Prostate gland (tissue), 2 donors: Measurements from ENCODE around the gene CD151.

Experiments used
- CTCF ChIP-seq, 4 experiments: fragments of 200-600 bp in 2 of 4; fragments of 450-650 bp in 2 of 4; sonication (generic) in 2 of 4; IDR thresholded peaks; 1 replicate in 3 of 4; 2 replicates in 1 of 4; pipeline ENCODE4 v1.5.1; 2016 to 2019; ENCODE audit warnings: antibody characterized with exemption in 4 of 4, mild to moderate bottlenecking in 2 of 4, moderate library complexity in 2 of 4
- POLR2AphosphoS5 ChIP-seq: sonication (generic); formaldehyde crosslinking; IDR thresholded peaks from one replicate; pipeline ENCODE4 v1.6.1; 2017; ENCODE audit warnings: antibody characterized with exemption

- TF ChIP-seq CTCF (IDR thresholded peaks at IDR 0.05), result no peak
- TF ChIP-seq POLR2AphosphoS5, result no peak
Measured at GRCh38 chr11:836700-837099, 3.9 kb downstream of the CD151 start.
